Hindlimb muscle (tissue), 1 donor: ENCODE results near the gene UNC5B. TPM values are rescaled to one million over a fixed set of nuclear protein-coding genes. Genes with fewer than 3 reads are reported as not detected.
A peak's percentile ranks its signal among the peaks of the same experiment; 100 is the strongest.

ENCODE experiments used
- DNase-seq: peaks from one replicate; pipeline ENCODE4 v3.0.0-alpha.2; 2013
- polyA plus RNA-seq: library from polyadenylated mRNA; unstranded; fragments of 120-200 nt; gene quantifications from one replicate; pipeline ENCODE4 v1.2.1, GENCODE V29; 2013; ENCODE audit not compliant: insufficient read length

UNC5B gene
- polyA plus RNA-seq, 1 donor: 11.6 TPM

DNA sequence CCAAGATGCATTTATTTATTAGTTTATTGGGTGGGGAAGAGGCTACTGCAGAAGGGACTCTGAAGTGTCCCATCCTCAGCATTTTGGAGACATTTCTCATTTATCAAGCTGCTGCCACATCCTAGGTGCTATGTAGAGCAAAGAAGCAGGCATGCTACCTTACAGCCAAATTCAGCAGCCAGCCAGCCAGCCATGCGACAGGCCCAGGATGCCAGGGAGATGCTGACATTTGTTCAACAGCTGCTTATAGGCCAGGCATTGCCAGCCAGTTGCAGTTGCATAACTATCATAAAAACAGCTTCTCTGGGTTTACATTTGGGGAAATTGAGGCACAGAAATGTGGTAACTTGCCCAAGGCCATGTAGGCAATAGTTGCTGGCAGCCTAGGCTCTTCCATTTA, 109.0 kb downstream of the UNC5B start:
- DNase-seq: no peak

DNA sequence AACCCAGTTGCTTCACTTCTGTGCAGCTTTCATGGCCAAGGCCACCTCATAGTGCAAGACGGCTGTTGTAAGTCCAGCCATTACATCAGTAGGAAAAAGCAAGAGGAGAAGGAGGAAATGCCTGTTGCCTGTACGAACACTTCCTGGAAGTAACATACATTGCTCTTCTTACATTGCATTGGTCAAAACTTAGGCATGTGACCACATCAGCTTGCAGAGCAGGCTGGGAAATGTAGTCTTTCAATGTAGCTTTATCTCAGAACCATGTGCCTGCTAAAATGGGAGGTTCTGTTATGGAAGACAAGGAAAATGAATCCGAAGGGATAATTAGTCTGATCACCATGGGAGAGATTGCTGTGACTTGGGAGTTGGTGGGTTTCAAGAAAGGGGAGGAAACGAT, 111.0 kb downstream of the UNC5B start:
- no peak for DNase-seq

DNA sequence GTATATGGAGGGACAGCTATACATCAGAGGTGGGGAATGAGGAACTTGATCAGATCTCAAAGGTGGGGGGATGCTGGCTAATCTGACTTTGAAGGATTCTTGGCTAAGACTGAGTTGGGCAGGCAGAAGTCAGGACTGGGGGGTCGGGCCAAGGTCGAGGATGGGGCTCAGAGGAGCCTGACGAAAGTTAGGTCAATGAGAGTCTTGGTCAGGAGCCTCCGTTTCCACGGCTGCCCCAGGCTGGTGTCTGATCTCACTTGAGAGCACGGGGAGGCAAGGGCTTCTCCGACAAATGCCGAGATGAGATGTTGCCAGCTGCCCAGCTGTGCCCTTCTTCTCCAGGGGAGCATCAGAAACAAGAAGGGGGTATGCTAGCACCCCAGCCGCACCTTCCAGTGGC, 112.4 kb downstream of the UNC5B start:
- no peak for DNase-seq

DNA sequence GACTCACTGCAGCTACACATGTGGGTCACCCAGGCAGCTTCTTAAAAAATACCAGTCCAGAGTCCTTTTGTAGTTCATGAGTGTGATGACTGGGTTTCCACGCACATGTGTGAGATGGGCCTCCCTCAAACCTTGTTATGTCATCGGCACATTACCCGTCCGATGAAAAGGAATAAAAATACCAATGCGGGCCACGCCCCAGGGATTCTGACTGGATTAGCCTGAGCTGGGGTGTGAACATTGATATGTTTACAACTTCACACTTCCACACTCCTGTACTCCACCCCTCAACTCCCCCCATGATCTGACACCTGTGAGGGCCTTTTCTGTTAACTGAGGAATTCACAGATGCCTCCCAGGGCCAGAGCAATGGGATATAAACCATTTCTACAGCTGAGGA, 112.9 kb downstream of the UNC5B start:
- no peak for DNase-seq

DNA sequence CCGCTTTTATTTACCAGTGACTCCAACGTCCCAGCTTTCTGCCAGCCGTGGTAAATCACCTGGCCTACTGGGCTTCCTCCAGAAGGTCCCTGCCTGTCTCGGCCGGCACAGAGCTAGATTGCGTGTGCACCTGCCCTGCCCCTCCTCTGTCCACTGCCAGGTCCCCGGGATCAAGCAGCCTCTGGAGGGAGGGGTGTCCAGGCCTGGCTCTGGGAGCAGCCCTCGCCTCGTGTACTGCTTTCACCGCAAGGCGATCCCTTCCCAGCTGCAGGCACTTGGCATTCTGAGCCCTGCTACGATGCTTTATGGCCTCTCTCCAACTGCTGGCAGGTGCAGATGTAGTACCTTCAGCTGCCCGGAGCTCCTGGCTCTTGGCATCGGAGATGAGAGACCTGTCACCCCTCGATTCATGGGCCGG, 114.1 kb downstream of the UNC5B start:
- DNase-seq: no peak

DNA sequence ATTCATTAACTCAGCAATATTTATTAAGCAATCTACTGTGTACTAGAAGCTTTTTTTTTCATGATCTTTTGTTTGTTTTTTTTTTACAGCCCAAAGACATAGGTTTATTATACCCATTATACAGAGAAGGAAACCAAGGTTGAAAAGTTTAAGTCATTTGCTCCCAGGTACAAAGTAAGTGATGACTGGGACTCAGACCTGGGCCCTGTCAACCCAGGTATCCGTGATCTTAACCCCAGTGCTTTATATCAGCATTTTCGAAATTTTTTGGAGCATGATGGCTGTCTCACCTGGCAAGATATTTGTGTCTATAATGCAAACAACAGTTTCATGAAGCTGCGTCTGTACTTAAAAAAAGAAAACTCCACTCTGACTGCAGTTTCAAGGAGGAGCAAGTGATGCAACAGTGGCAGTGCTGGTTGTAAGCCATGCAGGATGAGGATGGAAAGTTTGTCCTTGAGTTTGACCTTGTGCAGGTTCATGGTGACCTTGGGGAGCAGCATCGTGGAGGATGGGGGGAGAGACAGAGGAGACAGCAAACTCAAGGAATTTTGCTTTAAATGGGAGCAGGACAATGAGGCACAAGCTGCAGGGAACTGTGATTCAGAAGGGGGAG, 118.5 kb downstream of the UNC5B start:
- no peak for DNase-seq

DNA sequence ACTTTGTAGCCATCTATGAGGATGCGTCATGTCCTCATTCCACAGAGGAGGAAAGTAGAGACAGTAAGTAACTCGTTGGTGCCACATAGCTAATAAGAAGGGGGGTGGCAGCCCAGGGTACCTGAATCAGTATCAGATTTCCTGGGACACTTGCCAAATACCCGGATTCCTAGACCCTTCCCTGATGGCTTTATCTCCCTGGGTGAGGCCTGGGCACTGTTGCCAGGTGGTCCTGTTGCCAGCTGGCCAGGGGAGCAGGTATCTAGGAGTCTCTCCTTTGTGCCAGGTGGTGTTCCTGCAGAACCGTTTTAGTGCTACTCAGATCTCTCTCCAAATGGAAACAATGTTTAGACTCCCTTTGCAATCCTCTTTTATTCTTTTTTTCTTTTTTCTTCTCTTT, 119.4 kb downstream of the UNC5B start:
- DNase-seq: no peak

DNA sequence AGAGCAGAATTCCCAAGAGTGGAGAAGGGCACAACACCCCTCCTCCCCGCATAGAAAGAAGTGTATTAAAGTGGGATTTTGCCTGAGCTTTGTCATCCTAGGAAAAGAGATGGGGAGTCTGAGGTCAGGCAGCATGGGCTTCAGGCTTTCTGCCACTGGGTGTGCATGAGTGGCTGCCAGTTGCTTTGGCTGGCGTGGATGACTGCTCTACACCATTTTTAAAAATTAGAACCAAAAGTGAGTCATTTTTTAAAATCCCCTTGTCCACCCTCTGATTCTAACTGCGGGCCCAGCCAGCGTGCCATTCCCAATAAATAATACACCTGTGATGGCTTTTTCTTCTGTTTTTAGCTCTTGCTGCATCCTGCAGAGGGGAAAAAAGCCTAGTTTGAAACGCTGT, 120.1 kb downstream of the UNC5B start:
- no peak for DNase-seq

DNA sequence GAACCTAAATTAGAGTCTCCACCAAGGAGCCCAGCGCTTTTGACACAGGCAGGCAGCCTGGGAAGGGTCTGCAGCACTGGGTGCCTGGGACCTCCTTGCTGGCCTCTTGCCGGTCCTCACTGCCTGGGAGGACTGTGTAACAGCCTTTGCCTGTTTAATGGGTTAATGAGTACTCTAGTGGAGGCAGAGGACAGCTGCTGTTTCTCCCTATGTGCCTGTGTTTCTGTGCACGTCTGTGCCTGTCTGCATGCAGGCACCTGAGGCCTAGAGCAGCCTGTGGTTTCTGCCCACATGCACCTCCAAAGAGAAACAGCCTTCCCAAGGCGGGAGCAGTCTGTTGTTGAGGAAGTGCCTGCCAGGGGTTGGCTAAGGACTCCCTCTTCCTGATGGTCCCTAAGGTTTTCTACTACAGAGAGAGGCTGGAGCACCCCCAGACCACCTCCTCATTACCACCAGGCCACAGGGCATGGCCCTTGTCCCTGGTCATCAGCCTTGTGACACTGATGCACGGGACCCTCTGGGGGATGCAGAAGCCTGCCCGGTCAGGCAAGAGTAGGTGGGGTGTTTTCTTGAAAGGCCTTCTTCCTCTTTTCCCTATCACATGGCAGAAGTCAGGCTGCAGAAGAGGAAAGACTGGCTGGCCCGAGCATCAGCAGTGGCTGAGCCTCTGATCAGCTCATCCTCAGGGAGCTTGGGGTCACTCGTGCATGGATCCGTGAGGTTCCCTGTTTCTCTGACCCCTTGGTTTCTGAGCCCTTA, 120.9 kb downstream of the UNC5B start:
- DNase-seq: no peak

DNA sequence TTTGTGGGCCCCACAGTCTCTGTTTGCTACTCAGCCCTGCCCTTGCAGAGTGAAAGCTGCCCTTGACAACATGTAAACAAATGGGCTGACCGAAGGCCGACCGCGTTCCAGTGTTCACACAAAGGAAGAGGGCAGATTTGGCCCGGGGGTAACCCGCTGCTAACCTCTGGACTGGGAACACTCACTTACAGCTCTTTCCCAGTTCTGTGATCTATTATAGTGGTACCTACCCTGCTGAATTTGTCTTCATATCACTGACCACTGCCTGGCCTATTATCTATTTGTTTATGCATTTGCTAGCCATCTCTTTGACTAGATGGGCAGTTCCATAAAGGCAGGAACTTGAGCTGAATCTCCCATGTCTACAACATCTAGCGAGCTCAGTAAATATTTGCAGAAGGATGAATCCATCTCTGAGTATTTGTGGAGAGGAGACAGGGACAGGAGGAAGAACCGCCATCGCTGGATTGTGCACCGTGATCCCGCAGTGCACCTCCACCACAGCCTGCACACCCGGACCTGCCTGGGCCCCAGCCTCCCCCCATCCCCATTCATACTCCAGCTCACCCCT, 121.9 kb downstream of the UNC5B start:
- no peak for DNase-seq

DNA sequence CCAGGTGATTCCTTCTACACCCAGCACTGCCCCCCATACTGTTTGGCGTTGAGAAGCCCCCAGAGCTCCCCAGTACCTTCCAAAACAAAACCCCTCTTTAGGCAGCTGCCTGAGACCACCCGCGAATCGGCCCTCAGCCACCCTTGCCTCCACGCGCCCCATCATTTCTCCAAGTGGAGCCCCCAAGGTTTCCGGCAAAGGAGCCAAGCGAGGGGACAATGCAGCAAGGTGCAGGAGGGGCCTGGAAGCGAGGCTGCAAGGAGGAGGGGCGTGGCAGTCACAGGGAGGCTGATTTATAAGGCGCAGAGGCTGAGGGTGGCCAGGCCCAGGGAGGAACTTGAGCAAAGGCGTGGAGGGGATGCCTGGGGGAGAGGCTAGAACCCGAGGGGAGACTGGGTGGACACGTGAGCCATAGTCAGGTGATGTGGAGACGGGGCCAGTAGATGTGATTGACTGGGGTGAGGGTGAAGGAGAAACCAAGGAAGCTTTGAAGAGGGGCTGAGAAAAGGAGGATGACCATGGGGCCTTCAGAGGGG, 122.9 kb downstream of the UNC5B start:
- no peak for DNase-seq

DNA sequence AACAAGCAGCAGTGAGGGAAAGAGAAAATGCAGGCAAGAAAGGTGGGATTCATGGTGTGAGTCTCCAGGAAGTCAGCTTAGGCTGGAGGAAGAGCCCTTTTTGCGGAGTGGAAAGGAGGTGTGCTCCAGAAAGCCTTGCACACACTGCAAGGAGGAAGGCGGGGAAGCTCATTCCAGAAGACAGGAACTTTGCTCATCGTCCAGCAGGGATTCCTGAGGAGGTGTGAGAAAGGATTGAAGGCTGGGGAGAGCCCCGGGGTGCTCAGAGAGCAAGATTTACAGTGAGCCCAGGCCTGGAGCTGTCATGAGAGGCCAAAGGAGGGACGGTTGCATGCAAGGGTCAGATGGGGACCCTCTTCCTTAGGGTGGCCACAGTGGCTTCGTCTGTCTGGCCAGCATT, 124.3 kb downstream of the UNC5B start:
- DNase-seq: no peak

DNA sequence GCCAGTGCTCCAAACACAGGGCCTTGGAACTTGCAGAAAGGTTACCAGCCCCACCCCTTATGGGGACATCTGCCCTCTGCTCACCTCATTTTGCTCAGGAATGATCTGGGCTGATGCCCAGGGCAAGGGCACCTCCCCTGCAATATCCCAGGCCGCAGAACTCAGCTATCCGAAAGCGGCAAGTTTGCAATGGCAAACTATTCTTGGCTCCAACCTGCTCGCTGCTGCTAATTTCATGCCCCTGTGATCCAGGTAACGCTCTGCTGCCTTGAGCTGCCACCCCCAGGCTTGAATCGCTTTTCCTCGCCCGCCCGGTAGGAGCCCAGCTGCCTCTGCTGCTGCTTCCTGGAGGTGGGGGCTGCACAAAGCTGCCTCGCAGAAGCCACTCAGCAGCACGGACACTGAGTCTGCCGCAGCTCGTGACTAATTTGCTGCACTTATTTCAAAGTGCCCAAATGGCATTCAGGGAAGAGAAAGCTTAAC, 124.9 kb downstream of the UNC5B start:
- DNase-seq: no peak

DNA sequence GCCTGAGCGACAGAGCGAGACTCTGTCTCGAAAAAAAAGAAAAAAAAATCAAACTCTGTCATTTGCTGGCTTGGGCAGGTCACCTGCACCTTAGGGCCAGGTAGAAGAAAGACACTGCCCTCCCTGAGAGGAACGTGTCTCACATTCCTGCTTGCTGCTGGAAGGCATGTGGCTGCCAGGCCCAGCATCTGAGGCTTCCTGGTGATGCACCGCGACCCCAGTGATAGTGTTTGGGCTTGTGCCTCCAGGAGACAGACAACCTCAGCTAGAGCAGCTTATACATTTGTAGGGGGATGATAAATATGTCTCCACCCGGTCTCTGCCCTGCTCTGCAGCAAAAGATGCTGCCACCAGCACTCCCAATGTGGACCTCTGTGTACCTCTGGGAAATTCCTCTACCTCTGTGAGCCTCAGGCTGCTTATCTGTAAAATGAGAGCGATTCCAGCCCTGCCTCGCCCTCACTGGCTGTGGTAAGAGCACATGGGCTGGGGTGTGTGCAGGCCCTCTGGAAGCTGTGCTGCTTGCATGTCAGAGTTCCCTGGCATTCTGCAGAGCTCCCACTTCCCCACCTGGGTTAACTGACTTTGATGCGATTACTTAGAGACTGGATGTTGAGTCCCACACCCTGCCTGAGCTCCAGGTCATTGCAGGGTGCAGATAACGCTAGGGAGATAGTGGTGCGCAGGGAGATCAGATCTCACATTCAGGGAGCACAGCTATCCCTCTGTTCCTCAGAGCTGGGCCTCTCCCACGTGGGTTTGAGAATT, 126.5 kb downstream of the UNC5B start:
- DNase-seq: no peak

DNA sequence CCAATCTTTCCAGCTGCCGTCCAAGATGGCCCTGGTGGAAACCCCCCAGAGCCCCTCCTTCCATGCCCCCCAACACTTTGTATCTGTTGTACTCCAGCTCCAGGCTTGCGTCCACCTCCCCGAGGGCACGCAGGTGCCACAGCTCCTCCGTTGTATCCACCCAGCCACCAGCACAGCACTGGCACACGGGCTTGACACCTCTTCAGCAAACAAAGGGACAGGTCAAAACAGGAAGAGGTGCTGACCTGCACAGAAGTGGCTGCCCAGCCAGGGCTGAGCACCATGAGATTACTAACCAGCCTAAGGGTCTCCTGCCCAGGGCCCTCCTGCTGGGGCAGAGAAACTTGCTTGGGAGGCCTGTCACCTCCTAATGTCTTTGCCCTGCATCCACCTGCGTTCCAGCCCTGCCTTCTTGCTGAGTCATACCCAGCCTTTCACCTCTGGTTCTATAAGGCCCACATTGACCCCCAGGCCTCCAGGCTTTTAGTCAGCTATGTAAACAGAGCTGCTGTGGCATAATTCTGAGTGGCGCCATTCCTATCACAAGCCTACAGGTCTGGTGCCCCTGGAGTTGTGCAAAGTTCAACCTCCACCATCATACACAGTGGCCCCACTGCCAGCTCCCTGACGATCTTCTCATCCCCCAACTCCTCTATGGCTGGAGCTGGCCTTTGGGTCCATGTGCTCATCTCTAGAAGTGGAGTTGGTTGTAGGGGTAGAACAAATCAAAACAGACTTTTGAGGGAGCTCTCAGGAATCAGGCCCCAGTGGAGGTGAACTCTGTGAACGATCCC, 127.6 kb downstream of the UNC5B start:
- no peak for DNase-seq

DNA sequence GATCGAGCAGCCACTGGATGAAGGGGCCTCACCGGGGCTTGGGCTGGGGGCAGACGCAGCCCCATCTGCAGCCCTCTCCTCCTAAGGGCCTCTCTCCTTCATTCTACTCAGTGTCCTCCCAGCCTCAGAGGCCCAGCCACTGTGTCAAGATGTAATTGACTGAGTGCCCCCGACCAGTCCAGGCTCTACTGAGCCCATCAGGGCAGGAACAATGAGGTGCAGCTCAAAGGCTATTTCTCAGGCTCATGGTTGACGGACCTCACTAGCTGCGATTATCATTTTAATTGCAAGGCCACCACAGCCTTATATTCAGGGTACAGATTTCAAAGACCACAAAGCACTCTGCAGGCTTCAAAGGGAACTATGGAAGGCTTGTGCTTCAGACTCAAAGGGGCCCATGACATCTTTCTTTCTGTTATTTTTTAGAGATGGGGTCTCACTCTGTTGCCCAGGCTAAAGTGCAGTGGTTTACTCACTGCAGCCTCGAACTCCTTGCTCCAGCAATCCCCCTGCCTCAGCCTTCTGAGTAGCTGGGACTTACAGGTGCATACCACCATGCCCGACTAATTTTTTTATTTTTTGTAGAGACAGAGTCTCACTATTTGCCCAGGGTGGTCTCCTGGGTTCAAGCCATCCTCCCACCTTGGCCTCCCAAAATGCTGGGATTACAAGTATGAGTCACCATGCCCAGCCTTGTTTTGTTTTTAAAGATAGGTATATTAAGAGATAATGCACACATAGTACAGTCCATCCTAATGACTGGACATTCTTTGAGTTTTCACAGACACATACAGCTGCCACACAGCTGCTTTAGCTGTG, 130.4 kb downstream of the UNC5B start:
- DNase-seq: no peak

DNA sequence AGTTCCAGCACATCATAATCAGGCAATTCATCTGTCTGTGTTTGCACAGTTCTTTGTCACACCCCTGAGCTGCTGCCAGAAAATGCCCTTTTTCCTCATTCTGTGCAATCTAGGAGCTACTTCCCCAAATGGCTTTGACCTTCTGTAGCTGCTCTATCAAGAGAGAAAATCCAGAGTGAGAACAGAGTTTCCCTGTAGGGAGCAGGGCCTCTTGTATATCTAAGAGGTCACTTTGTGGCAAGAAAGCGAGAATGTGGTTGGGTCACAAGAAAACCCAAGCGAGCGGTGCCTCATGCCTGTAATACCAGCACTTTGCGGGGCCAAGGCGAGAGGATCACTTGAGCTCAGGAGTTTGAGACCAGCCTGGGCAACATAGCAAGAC, 131.0 kb downstream of the UNC5B start:
- peak; percentile 36 for DNase-seq

DNA sequence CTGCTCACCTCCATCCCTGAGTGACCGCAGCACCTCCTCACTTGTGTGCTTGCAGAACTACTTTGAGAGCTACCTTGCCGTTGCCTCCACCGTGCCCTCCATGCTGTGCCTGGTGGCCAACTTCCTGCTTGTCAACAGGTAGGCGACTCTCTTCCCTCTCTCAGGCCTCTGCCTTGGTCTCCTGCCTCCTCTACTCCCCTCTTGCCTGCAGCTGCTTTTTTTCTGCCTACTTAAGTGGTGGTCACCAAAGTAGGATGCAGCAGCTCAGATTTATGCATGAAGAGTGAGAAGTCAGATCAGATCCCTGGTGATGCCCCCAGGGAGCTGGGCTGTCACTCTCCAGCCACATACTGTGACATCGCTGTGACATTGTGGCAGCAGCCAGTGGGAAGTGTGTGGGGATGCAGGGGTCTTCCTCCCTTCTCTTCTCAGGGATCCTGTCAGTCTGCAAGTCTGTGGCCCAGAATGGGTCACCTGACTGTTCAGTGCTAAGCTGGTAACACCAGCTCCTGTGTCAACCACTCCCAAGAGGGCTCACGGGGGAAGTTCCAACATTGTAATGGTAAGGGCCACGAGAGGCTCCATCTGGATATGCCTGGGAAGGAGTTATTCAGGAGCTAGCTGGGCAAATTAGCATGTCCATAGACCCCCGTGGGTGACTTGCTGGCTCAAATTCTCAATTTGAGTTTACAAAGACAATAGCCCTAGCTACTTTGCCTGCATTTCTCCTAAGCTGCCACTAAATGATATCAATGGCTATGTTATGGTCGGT, 132.0 kb downstream of the UNC5B start:
- DNase-seq: no peak

DNA sequence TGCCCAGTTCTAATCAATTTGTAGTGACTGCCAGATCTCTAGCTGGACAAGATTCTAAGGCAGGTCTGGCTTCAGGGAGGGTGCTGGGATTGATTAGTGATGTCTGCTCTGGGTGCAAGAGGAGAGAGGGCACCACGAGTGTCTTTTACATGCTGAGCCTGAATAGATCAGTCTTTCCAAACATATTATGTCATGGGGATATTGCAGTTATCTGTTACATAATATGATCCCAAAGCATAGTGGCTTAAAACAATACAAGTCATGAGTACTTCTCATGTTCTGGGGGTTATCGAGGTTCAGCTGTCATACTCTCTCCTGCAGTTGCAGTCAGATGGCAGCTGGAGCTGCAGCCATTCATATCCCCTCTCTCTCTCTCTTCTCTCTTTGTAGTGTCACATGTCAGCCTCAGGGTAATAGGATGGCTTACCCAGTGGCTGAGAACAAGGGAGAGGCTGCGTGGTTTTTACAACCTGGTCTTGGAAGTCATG, 132.7 kb downstream of the UNC5B start:
- no peak for DNase-seq

DNA sequence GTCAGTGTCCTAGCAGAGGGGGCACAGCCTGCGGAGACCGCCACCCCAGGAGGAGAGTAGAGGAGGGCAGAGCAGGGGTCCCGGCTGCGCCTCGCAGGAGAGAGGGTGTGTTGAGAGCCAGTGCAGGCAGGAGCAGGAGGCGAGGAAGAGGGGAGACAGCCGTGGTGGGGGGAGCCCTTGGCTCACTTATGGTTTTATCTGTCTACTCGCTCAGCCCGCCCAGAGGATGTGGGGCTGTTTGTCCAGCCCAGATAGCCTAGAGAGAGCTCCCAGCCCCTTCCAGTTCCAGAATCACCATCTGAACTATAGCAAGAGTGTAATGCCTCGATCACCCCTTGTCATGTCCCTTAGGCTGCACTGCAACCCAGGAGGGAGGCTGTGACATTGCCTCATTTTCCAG, 133.3 kb downstream of the UNC5B start:
- DNase-seq: no peak
